ENCODE data around the gene PTMS. TPM values are rescaled to one million over a fixed set of nuclear protein-coding genes. Genes with fewer than 3 reads are reported as not detected.

The PTMS gene
- total and polyA plus RNA-seq, 8 donors = 22.8 to 363 (median 156) TPM

- DNase-seq = no peak
- intact Hi-C loops (cut with DNase I; ENCODE audit: low total_unique reads) = loop anchor here (10.0 kb wide), 1 partner anchor 75 kb away; no protein-coding TSS in a partner anchor
- H3K9me3 ChIP-seq = no peaks in the 10 kb centered on the region
- no peak overlapping the region for H3K4me3 ChIP-seq
- TF ChIP-seq CTCF (IDR thresholded peaks at IDR 0.05) (no peak), POLR2A (IDR thresholded peaks at IDR 0.05) (no peak), POLR2AphosphoS5 (IDR thresholded peaks at IDR 0.05) (no peak), EP300 (IDR thresholded peaks at IDR 0.05) (no peak)
- H3K36me3 ChIP-seq = peaks cover 0 to 4% (median 0%) of the 10 kb centered on the region in 4 donors
- H3K27me3 ChIP-seq = peaks cover 0 to 56% (median 27%) of the 10 kb centered on the region in 3 donors
- no peak overlapping the region for H3K27ac ChIP-seq
- WGBS, 5 donors = 78 to 82% (median 80%) methylated on average over 11 to 13 of the region's 13 CpGs
- H3K4me1 ChIP-seq = peaks cover 14 to 20% (median 19%) of the 10 kb centered on the region in 4 donors
Measured at GRCh38 chr12:6819106-6820030, 53.2 kb downstream of the PTMS start.

- no peak for DNase-seq
- Histone ChIP-seq H3K4me1 (peaks cover 15 to 24% (median 21%) of the 10 kb centered on the region in 4 donors), H3K27me3 (peaks cover 0 to 56% (median 35%) of the 10 kb centered on the region in 3 donors), H3K27ac (no peak overlapping the region), H3K9me3 (no peaks in the 10 kb centered on the region), H3K4me3 (no peak overlapping the region), H3K36me3 (peaks cover 0 to under 1% (median 0%) of the 10 kb centered on the region in 4 donors)
- intact Hi-C loops (cut with DNase I; ENCODE audit: low total_unique reads) = loop anchor here (10.0 kb wide), 1 partner anchor 75 kb away; no protein-coding TSS in a partner anchor
- WGBS, 5 donors = 53 to 79% (median 70%) methylated on average over 5 of the region's 5 CpGs
- TF ChIP-seq CTCF (IDR thresholded peaks at IDR 0.05) (no peak), POLR2AphosphoS5 (IDR thresholded peaks at IDR 0.05) (no peak), POLR2A (IDR thresholded peaks at IDR 0.05) (no peak), EP300 (IDR thresholded peaks at IDR 0.05) (no peak)
Measured at GRCh38 chr12:6820166-6820565, 54.0 kb downstream of the PTMS start.

Other genes starting within 250 kb of the PTMS start
- 1,000 to 10,000 TPM in 4 of 5 donors, 100 to 1,000 TPM in 1; 579 to 1,258 (median 1,242) TPM for gene GAPDH, start 231.8 kb upstream of the PTMS start, total RNA-seq
- 1,000 to 10,000 TPM; 1,352 to 2,765 (median 1,815) TPM for gene GAPDH, start 231.8 kb upstream of the PTMS start, polyA plus RNA-seq
- 10 to 100 TPM in 1 of 5 donors, 1 to 10 TPM in 4; 1.4 to 14.0 (median 3.2) TPM for gene IFFO1, start 210.3 kb upstream of the PTMS start, total RNA-seq
- gene IFFO1, start 210.3 kb upstream of the PTMS start, polyA plus RNA-seq = 1 to 10 TPM; 2.7 to 9.1 (median 3.4) TPM
- gene NOP2, start 198.1 kb upstream of the PTMS start, total RNA-seq = 100 to 1,000 TPM in 1 of 5 donors, 10 to 100 TPM in 4; 16.3 to 231 (median 30.0) TPM
- gene NOP2, start 198.1 kb upstream of the PTMS start, polyA plus RNA-seq = 10 to 100 TPM; 19.5 to 27.4 (median 19.7) TPM
- gene CHD4, start 159.0 kb upstream of the PTMS start, total RNA-seq = 100 to 1,000 TPM; 169 to 315 (median 202) TPM
- 100 to 1,000 TPM; 105 to 139 (median 111) TPM for gene CHD4, start 159.0 kb upstream of the PTMS start, polyA plus RNA-seq
- gene LPAR5, start 130.4 kb upstream of the PTMS start, total RNA-seq = 10 to 100 TPM in 1 of 5 donors, 1 to 10 TPM in 4; 1.3 to 33.0 (median 5.8) TPM
- 1 to 10 TPM; 2.0 to 5.6 (median 3.5) TPM for gene LPAR5, start 130.4 kb upstream of the PTMS start, polyA plus RNA-seq
- gene ACRBP, start 118.9 kb upstream of the PTMS start, total RNA-seq = 1 to 10 TPM in 2 of 5 donors, not detected in 3; 2.2 to 6.4 TPM
- gene ACRBP, start 118.9 kb upstream of the PTMS start, polyA plus RNA-seq = 1 to 10 TPM in 2 of 3 donors, under 1 TPM in 1; 0.31 to 1.6 (median 1.1) TPM
- 10 to 100 TPM in 4 of 5 donors, 1 to 10 TPM in 1; 8.7 to 51.8 (median 33.5) TPM for gene ING4, start 103.2 kb upstream of the PTMS start, total RNA-seq
- 10 to 100 TPM; 25.5 to 53.6 (median 43.6) TPM for gene ING4, start 103.2 kb upstream of the PTMS start, polyA plus RNA-seq
- gene ZNF384, start 77.0 kb upstream of the PTMS start, total RNA-seq = 100 to 1,000 TPM in 1 of 5 donors, 10 to 100 TPM in 4; 16.5 to 207 (median 35.6) TPM
- gene ZNF384, start 77.0 kb upstream of the PTMS start, polyA plus RNA-seq = 10 to 100 TPM; 16.7 to 21.8 (median 20.2) TPM
- gene PIANP, start 65.5 kb upstream of the PTMS start, total RNA-seq = under 1 TPM in 2 of 5 donors, not detected in 3; 0.14 to 0.37 TPM
- 1 to 10 TPM in 2 of 3 donors, under 1 TPM in 1; 0.50 to 1.7 (median 1.5) TPM for gene PIANP, start 65.5 kb upstream of the PTMS start, polyA plus RNA-seq
- 10 to 100 TPM in 4 of 5 donors, 1 to 10 TPM in 1; 5.8 to 50.0 (median 25.7) TPM for gene COPS7A, start 42.3 kb upstream of the PTMS start, total RNA-seq
- gene COPS7A, start 42.3 kb upstream of the PTMS start, polyA plus RNA-seq = 10 to 100 TPM; 45.2 to 54.2 (median 51.6) TPM
- gene MLF2, start 13.2 kb upstream of the PTMS start, total RNA-seq = 100 to 1,000 TPM in 4 of 5 donors, 1 to 10 TPM in 1; 9.3 to 296 (median 128) TPM
- gene MLF2, start 13.2 kb upstream of the PTMS start, polyA plus RNA-seq = 100 to 1,000 TPM; 168 to 183 (median 180) TPM
- 1 to 10 TPM in 2 of 5 donors, not detected in 3; 2.2 to 2.3 TPM for gene LAG3, start 6.2 kb downstream of the PTMS start, total RNA-seq
- gene LAG3, start 6.2 kb downstream of the PTMS start, polyA plus RNA-seq = 1 to 10 TPM in 2 of 3 donors, under 1 TPM in 1; 0.25 to 1.4 (median 1.2) TPM
- gene CD4, start 23.2 kb downstream of the PTMS start, total RNA-seq = 10 to 100 TPM in 1 of 5 donors, 1 to 10 TPM in 2, not detected in 2; 7.2 to 25.9 (median 9.7) TPM
- gene CD4, start 23.2 kb downstream of the PTMS start, polyA plus RNA-seq = 1 to 10 TPM; 2.0 to 7.3 (median 3.9) TPM
- 1 to 10 TPM; 1.3 to 7.5 (median 1.8) TPM for gene GPR162, start 55.5 kb downstream of the PTMS start, total RNA-seq
- 1 to 10 TPM; 2.6 to 9.3 (median 6.4) TPM for gene GPR162, start 55.5 kb downstream of the PTMS start, polyA plus RNA-seq
- 10 to 100 TPM; 15.2 to 41.1 (median 18.0) TPM for gene P3H3, start 62.0 kb downstream of the PTMS start, total RNA-seq
- gene P3H3, start 62.0 kb downstream of the PTMS start, polyA plus RNA-seq = 10 to 100 TPM in 1 of 3 donors, 1 to 10 TPM in 2; 7.0 to 15.1 (median 9.1) TPM
- gene GNB3, start 74.6 kb downstream of the PTMS start, total RNA-seq = 10 to 100 TPM in 1 of 5 donors, 1 to 10 TPM in 2, under 1 TPM in 1, not detected in 1; 0.89 to 11.1 (median 4.5) TPM
- 1 to 10 TPM in 2 of 3 donors, under 1 TPM in 1; 0.87 to 2.8 (median 2.7) TPM for gene GNB3, start 74.6 kb downstream of the PTMS start, polyA plus RNA-seq
- 10 to 100 TPM in 3 of 5 donors, 1 to 10 TPM in 2; 3.3 to 56.0 (median 19.6) TPM for gene CDCA3, start 84.9 kb downstream of the PTMS start, total RNA-seq
- 10 to 100 TPM in 1 of 3 donors, 1 to 10 TPM in 2; 2.1 to 12.2 (median 9.8) TPM for gene CDCA3, start 84.9 kb downstream of the PTMS start, polyA plus RNA-seq
- 10 to 100 TPM; 26.3 to 69.4 (median 48.7) TPM for gene USP5, start 85.8 kb downstream of the PTMS start, total RNA-seq
- gene USP5, start 85.8 kb downstream of the PTMS start, polyA plus RNA-seq = 10 to 100 TPM; 20.9 to 29.0 (median 25.0) TPM
- 100 to 1,000 TPM; 131 to 359 (median 268) TPM for gene TPI1, start 101.2 kb downstream of the PTMS start, total RNA-seq
- 100 to 1,000 TPM; 403 to 526 (median 504) TPM for gene TPI1, start 101.2 kb downstream of the PTMS start, polyA plus RNA-seq
- 10 to 100 TPM in 1 of 5 donors, 1 to 10 TPM in 3, not detected in 1; 5.1 to 24.0 (median 6.0) TPM for gene SPSB2, start 106.9 kb downstream of the PTMS start, total RNA-seq
- gene SPSB2, start 106.9 kb downstream of the PTMS start, polyA plus RNA-seq = 10 to 100 TPM in 2 of 3 donors, 1 to 10 TPM in 1; 9.9 to 13.4 (median 11.2) TPM
- gene LRRC23, start 138.5 kb downstream of the PTMS start, total RNA-seq = 10 to 100 TPM in 1 of 5 donors, 1 to 10 TPM in 3, not detected in 1; 5.3 to 20.4 (median 9.0) TPM
- 10 to 100 TPM in 1 of 3 donors, 1 to 10 TPM in 2; 8.0 to 11.0 (median 9.0) TPM for gene LRRC23, start 138.5 kb downstream of the PTMS start, polyA plus RNA-seq
- 10 to 100 TPM in 2 of 5 donors, 1 to 10 TPM in 3; 2.3 to 62.9 (median 8.6) TPM for gene ENO2, start 148.2 kb downstream of the PTMS start, total RNA-seq
- 10 to 100 TPM in 2 of 3 donors, 1 to 10 TPM in 1; 9.3 to 19.7 (median 10.1) TPM for gene ENO2, start 148.2 kb downstream of the PTMS start, polyA plus RNA-seq
- gene ATN1, start 161.6 kb downstream of the PTMS start, total RNA-seq = 100 to 1,000 TPM in 3 of 5 donors, 10 to 100 TPM in 2; 23.3 to 694 (median 291) TPM
- gene ATN1, start 161.6 kb downstream of the PTMS start, polyA plus RNA-seq = 10 to 100 TPM; 44.4 to 57.4 (median 48.8) TPM
- not detected for gene RNU7-1, start 177.5 kb downstream of the PTMS start, total RNA-seq
- not detected for gene RNU7-1, start 177.5 kb downstream of the PTMS start, polyA plus RNA-seq
- gene C12orf57, start 177.7 kb downstream of the PTMS start, total RNA-seq = 100 to 1,000 TPM; 155 to 453 (median 306) TPM
- 100 to 1,000 TPM; 418 to 621 (median 443) TPM for gene C12orf57, start 177.7 kb downstream of the PTMS start, polyA plus RNA-seq
- 10 to 100 TPM; 11.2 to 36.6 (median 28.0) TPM for gene PTPN6, start 185.0 kb downstream of the PTMS start, total RNA-seq
- gene PTPN6, start 185.0 kb downstream of the PTMS start, polyA plus RNA-seq = 10 to 100 TPM; 40.6 to 51.2 (median 41.2) TPM
- 100 to 1,000 TPM in 4 of 5 donors, 10 to 100 TPM in 1; 49.2 to 441 (median 150) TPM for gene PHB2, start 204.3 kb downstream of the PTMS start, total RNA-seq
- 100 to 1,000 TPM; 150 to 179 (median 154) TPM for gene PHB2, start 204.3 kb downstream of the PTMS start, polyA plus RNA-seq
- gene EMG1, start 204.6 kb downstream of the PTMS start, total RNA-seq = 10 to 100 TPM in 3 of 5 donors, 1 to 10 TPM in 2; 1.2 to 86.6 (median 25.2) TPM
- 10 to 100 TPM; 19.3 to 22.7 (median 21.7) TPM for gene EMG1, start 204.6 kb downstream of the PTMS start, polyA plus RNA-seq